ENCODE data around the gene ZBTB20.

- TF ChIP-seq CTCF (IDR thresholded peaks at IDR 0.05) (no peak), POLR2A (IDR thresholded peaks at IDR 0.05) (no peak), EP300 (IDR thresholded peaks at IDR 0.05) (no peak)
Observed at GRCh38 chr3:114329823-114330222, 817.3 kb downstream of the ZBTB20 start.
